ENCODE measurements around the gene SHISA2.

The SHISA2 gene

DNA sequence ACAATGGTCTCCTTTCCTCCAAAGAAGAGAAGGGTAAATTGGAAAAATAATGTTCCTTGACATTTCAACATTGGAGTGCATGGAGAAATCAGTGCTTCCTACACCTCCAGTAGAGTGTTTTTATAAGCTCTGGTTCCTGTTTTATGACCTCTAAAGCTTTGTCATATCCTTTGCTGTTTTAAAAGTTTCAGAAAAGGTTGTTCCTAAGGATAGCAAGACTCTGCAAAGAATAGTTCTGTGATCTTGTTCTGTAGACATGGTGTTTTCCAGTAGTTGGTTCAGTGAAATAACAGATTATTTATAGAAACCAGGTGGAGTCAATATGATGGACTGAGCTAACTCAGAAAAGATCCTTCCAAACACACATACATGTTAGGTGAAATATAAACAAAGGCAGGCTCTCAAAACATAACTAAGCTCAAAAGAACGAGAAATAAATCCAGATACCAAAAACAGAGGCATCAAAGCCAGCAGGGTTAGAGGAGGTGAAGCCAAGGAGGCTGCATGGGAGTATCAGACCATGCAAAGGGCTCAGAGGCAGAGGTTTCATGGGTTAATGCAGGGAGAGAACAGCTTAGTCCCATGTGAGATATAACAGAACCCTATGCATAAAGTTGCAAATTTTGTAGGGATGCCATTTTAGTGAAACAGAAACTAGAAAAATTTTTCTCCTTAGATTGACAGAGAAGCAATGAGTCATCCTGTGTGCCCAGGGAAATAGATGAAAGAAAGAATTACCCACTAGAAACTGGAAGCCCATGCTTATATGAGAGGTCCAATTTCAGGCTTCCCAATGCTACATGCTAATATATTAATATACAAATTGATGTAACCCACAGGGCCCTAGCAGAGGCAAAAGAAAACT, 44.3 kb downstream of the SHISA2 start:
- TF ChIP-seq CTCF (IDR thresholded peaks at IDR 0.05; ENCODE audit: low read depth, low read length), result no peak
- Histone ChIP-seq H3K9me3 (ENCODE audit: severe bottlenecking) (peaks cover 3% of the 10 kb centered on the region), H3K27me3 (ENCODE audit: insufficient read depth, low read depth, severe bottlenecking) (no peaks in the 10 kb centered on the region), H3K36me3 (no peaks in the 10 kb centered on the region), H3K27ac (no peak overlapping the region), H3K4me3 (ENCODE audit: low read depth, low read length) (no peak overlapping the region)
- no peak for DNase-seq

Data from WERI-Rb-1 (cell line).